ENCODE data around the gene TP53BP1. TPM values are rescaled to one million over a fixed set of nuclear protein-coding genes. Genes with fewer than 3 reads are reported as not detected.

TP53BP1 gene
- total RNA-seq, 4 donors from 2014 or later: 11.9 to 27.6 (median 20.6) TPM

GRCh38 chr15:43519196-43519595 is 26.2 kb upstream of the TP53BP1 start:
- TF ChIP-seq CTCF (IDR thresholded peaks at IDR 0.05) (no peak), POLR2A (IDR thresholded peaks at IDR 0.05) (no peak)
- Histone ChIP-seq H3K9me3 (no peaks in the 10 kb centered on the region), H3K27me3 (peaks cover 0 to 35% (median 0%) of the 10 kb centered on the region in 4 donors), H3K27ac (peak overlapping the region in 3 of 4 donors; percentile 5 to 84 (median 79)), H3K36me3 (peaks cover 0 to 34% (median 0%) of the 10 kb centered on the region in 3 donors), H3K4me1 (peaks cover 0 to 40% (median 8%) of the 10 kb centered on the region in 3 donors), H3K4me3 (no peak overlapping the region)
- intact Hi-C loops (cut with DNase I): no loop called here
- WGBS, 2 donors: 41 to 46% methylated on average over 2 of the region's 2 CpGs
- no peak for DNase-seq

GRCh38 chr15:43518197-43518761 is 25.3 kb upstream of the TP53BP1 start:
- TF ChIP-seq POLR2A (IDR thresholded peaks at IDR 0.05) (no peak), CTCF (IDR thresholded peaks at IDR 0.05) (no peak)
- intact Hi-C loops (cut with DNase I): no loop called here
- H3K4me1 ChIP-seq: peaks cover 0 to 40% (median 8%) of the 10 kb centered on the region in 3 donors
- H3K27me3 ChIP-seq: peaks cover 0 to 35% (median 0%) of the 10 kb centered on the region in 4 donors
- no peak for DNase-seq
- no peaks in the 10 kb centered on the region for H3K9me3 ChIP-seq
- WGBS, 2 donors: 6 to 9% methylated on average over 9 of the region's 18 CpGs
- peaks cover 0 to 25% (median 0%) of the 10 kb centered on the region in 3 donors for H3K36me3 ChIP-seq
- H3K4me3 ChIP-seq: peak overlapping the region; percentile 25 to 64 (median 46)
- H3K27ac ChIP-seq: peak overlapping the region; percentile 27 to 89 (median 82)

GRCh38 chr15:43517354-43518196 is 24.6 kb upstream of the TP53BP1 start, which contains the start of gene MAP1A:
TSS of gene MAP1A (plus strand) at chr15:43517608. CDS start at chr15:43521474, 3,866 bp downstream.
- peaks cover 0 to 40% (median 8%) of the 10 kb centered on the region in 3 donors for H3K4me1 ChIP-seq
- H3K36me3 ChIP-seq: peaks cover 0 to 19% (median 0%) of the 10 kb centered on the region in 3 donors
- no peaks in the 10 kb centered on the region for H3K9me3 ChIP-seq
- H3K27ac ChIP-seq: peak within 1 kb of the TSS; percentile 50 to 89 (median 82)
- intact Hi-C loops (cut with DNase I): no loop called here
- H3K4me3 ChIP-seq: peak within 1 kb of the TSS; percentile 25 to 64 (median 46)
- DNase-seq: no peak
- TF ChIP-seq CTCF (IDR thresholded peaks at IDR 0.05): no peak
- peak in 1 of 4 donors; percentile 16 for TF ChIP-seq POLR2A (IDR thresholded peaks at IDR 0.05)
- H3K27me3 ChIP-seq: peaks cover 0 to 35% (median 0%) of the 10 kb centered on the region in 4 donors
- 0 to 10% methylated on average over 2 to 9 of the region's 15 CpGs for WGBS, 2 donors

- Histone ChIP-seq H3K27ac (peak overlapping the region; percentile 50 to 89 (median 82)), H3K4me3 (peak overlapping the region in 3 of 4 donors; percentile 43 to 64 (median 48)), H3K4me1 (peaks cover 0 to 40% (median 8%) of the 10 kb centered on the region in 3 donors), H3K27me3 (peaks cover 0 to 38% (median 0%) of the 10 kb centered on the region in 4 donors), H3K36me3 (peaks cover 0 to 12% (median 0%) of the 10 kb centered on the region in 3 donors), H3K9me3 (no peaks in the 10 kb centered on the region)
- 26 to 34% methylated on average over 4 of the region's 4 CpGs for WGBS, 2 donors
- no peak for TF ChIP-seq POLR2A (IDR thresholded peaks at IDR 0.05)
- no peak for TF ChIP-seq CTCF (IDR thresholded peaks at IDR 0.05)
- intact Hi-C loops (cut with DNase I): no loop called here
- DNase-seq: no peak
Observed at GRCh38 chr15:43516801-43517353, 23.9 kb upstream of the TP53BP1 start.

Measured in esophagus squamous epithelium (tissue), 5 donors.